GM18502 (cell line): Measurements from ENCODE around the gene SLC9A7.
A peak's percentile ranks its signal among the peaks of the same experiment; 100 is the strongest.

Experiments used
- ATAC-seq: cut with Tn5 transposase; IDR thresholded peaks from one replicate; pipeline ENCODE4 v1.9.1; 2021; ENCODE audit warnings: mild to moderate bottlenecking; ENCODE audit not compliant: unreplicated experiment, poor library complexity

Gene SLC9A7

GRCh38 chrX:46662188-46662958 lies 96.5 kb downstream of the SLC9A7 start:
- ATAC-seq: no peak

- peak; percentile 24 for ATAC-seq
These were observed 105.4 kb downstream of the SLC9A7 start for GRCh38 chrX:46653482-46653881.

- no peak for ATAC-seq
These were observed 109.3 kb downstream of the SLC9A7 start for GRCh38 chrX:46649421-46650260.

- ATAC-seq: no peak
These were observed 110.3 kb downstream of the SLC9A7 start for GRCh38 chrX:46648660-46649059.

GRCh38 chrX:46647251-46647650 lies 111.7 kb downstream of the SLC9A7 start:
- no peak for ATAC-seq

- ATAC-seq: no peak
These were observed 113.3 kb downstream of the SLC9A7 start for GRCh38 chrX:46645614-46646013.

GRCh38 chrX:46643636-46644035 lies 115.3 kb downstream of the SLC9A7 start:
- no peak for ATAC-seq

GRCh38 chrX:46642145-46642544 lies 116.8 kb downstream of the SLC9A7 start:
- ATAC-seq: peak; percentile 37

- ATAC-seq: peak; percentile 82
These were observed 121.0 kb downstream of the SLC9A7 start for GRCh38 chrX:46637938-46638337.

GRCh38 chrX:46636223-46636622 lies 122.7 kb downstream of the SLC9A7 start:
- ATAC-seq: no peak

- ATAC-seq: no peak
These were observed 123.7 kb downstream of the SLC9A7 start for GRCh38 chrX:46635186-46635585.

- ATAC-seq: peak; percentile 57
These were observed 124.3 kb downstream of the SLC9A7 start for GRCh38 chrX:46634577-46634976.

- ATAC-seq: no peak
These were observed 128.8 kb downstream of the SLC9A7 start for GRCh38 chrX:46630141-46630540.

GRCh38 chrX:46628460-46629371 lies 130.2 kb downstream of the SLC9A7 start:
- peak; percentile 93 for ATAC-seq

- ATAC-seq: no peak
These were observed 131.1 kb downstream of the SLC9A7 start for GRCh38 chrX:46627711-46628419.

GRCh38 chrX:46627062-46627461 lies 131.9 kb downstream of the SLC9A7 start:
- ATAC-seq: no peak

- ATAC-seq: peak; percentile 23
These were observed 132.4 kb downstream of the SLC9A7 start for GRCh38 chrX:46626566-46626965.

GRCh38 chrX:46624090-46624786 lies 134.7 kb downstream of the SLC9A7 start:
- ATAC-seq: no peak

GRCh38 chrX:46621572-46621971 lies 137.3 kb downstream of the SLC9A7 start:
- no peak for ATAC-seq
